AG04449 (cell line): Measurements from ENCODE around the gene KRT85.

Source experiments
- CTCF ChIA-PET: fragments of 350-600 bp; formaldehyde crosslinking; extraction: SDS; loops from one replicate; lab custom pipeline; 2021; ENCODE audit warnings: antibody characterized with exemption; lab: Yijun Ruan, JAX
- POLR2A ChIA-PET: fragments of 400-600, 350-600 bp; formaldehyde crosslinking; extraction: SDS; loops from one replicate; lab custom pipeline; 2020; ENCODE audit warnings: antibody characterized with exemption, inconsistent platforms; lab: Yijun Ruan, JAX
- DNase-seq: peaks from one replicate; pipeline ENCODE4 v3.0.0-alpha.2; 2010; ENCODE audit warnings: low read depth, low spot score
- H3K4me3 ChIP-seq: 2 replicates; pipeline ENCODE4 v1.5.1; 2011; ENCODE audit warnings: low read depth, mild to moderate bottlenecking, control low read depth, low read length
- CTCF ChIP-seq: IDR thresholded peaks from one replicate; pipeline ENCODE4 v1.5.1; 2011; ENCODE audit warnings: mild to moderate bottlenecking, moderate library complexity, low read length, control low read depth, inconsistent platforms; ENCODE audit not compliant: insufficient read depth; ENCODE audit errors: missing control alignments

Gene KRT85

DNA sequence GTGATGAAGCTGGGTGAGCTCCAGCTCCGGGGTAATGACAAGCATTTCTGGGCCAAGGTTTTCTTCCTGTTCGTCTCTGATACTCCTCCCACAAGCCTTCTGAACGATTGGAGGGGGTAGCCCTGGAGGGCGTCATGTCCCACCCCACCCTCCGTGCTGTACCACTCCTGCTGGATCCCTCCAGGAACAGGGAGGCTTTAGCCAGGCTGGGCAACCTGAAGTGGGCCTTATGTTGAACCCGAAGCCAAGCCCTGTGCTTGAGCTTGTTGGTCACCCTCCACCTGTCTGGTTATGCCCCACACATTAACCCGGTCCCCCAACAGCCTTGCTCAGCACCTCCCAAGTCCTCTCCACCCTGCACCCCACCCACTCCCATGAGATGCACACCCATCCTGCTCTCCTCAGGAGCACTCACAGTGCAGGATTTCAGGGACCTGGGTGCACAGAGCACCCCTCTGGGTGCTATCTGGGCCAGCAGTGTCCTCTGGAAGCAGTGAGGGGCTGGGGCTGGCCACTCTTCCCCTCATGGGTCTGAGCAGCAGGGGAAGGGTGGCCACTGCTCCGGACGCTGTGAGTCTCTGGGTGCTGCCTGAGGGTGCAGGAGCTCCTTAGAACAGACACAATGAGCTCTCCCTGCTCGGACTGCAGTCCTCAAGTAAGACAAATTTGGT, 39.3 kb downstream of the KRT85 start:
- ChIA-PET CTCF (interaction anchor here (0.5 to 12.4 kb wide), 59 partner anchors 11 to 664 kb away, joined by 3 to 182 read pairs (median 5); partner anchors contain the start of genes KRT7 and KRT86), POLR2A (no interaction called here)
- H3K4me3 ChIP-seq = no peak overlapping the region
- no peak for DNase-seq
- TF ChIP-seq CTCF = no peak

DNA sequence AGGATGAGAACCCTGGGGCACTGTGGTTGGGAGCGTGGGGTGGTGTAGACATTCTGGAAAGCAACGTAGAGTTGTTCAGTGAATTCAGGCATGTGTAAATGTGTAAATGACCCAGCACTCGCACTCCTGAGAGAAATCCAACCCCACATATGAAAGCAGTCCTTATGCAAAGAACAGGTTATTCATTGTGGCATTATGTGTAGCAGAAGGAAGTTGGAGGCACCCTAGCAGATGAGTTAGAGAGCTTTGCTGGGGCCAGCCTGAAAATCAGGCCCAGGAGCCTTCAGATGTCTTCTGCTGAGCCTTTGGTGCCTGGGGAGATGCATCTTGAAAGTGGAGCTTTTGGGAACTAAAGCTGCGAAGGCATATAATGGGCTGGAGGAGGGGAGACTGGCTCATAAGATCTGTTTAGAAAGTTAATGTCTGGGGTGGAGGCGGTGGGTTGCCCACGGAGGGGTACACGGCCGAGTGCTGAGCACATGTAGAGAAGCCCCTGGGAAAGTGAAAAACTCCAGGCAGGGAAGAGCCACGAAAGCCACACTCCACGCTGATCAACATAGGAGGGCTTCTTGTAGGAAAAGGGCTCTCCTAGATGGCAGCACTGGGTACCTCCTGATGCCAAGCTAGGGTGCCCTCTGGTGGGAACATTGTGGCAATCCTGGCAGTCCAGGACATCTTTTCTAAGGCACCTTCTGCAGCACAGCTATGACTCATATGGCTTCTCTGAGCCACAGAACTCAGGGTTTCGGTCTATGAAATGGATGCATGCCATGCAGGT, 40.0 kb downstream of the KRT85 start:
- POLR2A ChIA-PET = no interaction called here
- peak; percentile 55 for DNase-seq
- CTCF ChIA-PET = interaction anchor here (0.5 to 12.4 kb wide), 55 partner anchors 10 to 679 kb away, joined by 3 to 182 read pairs (median 6); partner anchors contain the start of genes EIF4B, KRT7 and KRT86
- no peak overlapping the region for H3K4me3 ChIP-seq
- peak; percentile 98 for TF ChIP-seq CTCF

DNA sequence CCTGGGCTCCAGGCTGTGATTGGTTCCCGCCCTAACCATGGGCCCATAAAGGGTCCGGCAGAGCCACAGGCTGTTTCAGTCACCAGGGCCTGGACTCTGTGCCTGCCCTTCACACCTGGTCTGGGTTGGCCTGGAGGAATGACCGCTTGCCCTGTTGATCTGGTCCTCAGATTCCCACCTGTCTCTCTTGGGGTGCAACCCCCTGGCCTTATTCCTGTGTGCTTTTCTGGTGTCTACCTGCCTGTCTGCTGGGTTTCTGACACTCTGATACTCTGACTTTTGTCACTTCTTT, 43.2 kb downstream of the KRT85 start:
- ChIA-PET CTCF (interaction anchor here (1.1 to 12.4 kb wide), 5 partner anchors 15 to 556 kb away, joined by 3 to 182 read pairs (median 57); no protein-coding TSS in a partner anchor), POLR2A (no interaction called here)
- no peak for DNase-seq
- no peak for TF ChIP-seq CTCF
- no peak overlapping the region for H3K4me3 ChIP-seq

GRCh38 chr12:52323416-52324152, 43.7 kb downstream of the KRT85 start:
- H3K4me3 ChIP-seq = no peak overlapping the region
- TF ChIP-seq CTCF = no peak
- no peak for DNase-seq
- ChIA-PET CTCF (interaction anchor here (1.1 to 12.4 kb wide), 3 partner anchors 14 to 556 kb away, joined by 3 to 182 read pairs (median 5); no protein-coding TSS in a partner anchor), POLR2A (no interaction called here)

DNA sequence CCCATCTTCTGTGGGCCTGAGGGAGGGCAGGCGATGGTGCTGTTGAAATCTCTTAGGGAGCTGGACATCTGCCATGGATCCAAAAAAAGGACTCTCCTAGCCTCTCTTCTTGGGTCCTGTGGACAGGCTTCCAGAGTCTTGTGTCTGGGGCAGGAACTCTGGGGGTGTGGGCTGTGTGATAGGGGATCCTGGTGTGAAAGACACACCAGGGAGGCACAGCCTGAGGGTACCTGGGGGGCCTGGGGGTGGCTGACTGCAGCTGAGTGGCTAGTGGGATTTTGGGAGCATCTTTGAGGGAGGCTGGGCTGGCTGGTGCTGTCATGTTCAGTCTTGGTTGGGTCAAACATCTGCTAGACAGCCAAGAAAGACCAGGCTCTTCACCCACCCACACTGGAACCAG, 44.3 kb downstream of the KRT85 start:
- DNase-seq = no peak
- POLR2A ChIA-PET = no interaction called here
- TF ChIP-seq CTCF = no peak
- CTCF ChIA-PET = interaction anchor here (1.3 to 12.4 kb wide), 3 partner anchors 14 to 562 kb away, joined by 5 to 182 read pairs (median 5); no protein-coding TSS in a partner anchor
- H3K4me3 ChIP-seq = no peak overlapping the region

DNA sequence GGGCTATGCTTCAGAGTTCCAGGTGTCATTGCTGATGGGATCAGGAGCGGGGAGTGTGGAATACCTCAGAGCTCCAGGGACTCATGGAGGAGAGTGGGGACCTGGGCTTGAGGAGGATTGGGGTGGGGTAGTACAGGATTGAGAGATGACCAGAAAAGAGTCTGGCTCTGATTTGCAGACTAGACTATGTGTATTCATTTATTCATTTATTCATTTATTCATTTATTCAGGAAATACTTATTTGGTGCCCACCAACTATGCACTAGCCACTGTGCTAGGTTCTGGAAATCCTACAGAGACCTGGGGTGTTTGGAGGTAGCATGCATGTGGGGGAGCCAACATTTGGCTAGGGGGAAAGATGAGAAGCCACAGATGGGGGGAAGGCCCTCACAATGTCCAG, 45.2 kb downstream of the KRT85 start:
- TF ChIP-seq CTCF = no peak
- DNase-seq = no peak
- ChIA-PET POLR2A (no interaction called here), CTCF (interaction anchor here (0.8 to 12.4 kb wide), 6 partner anchors 9 to 563 kb away, joined by 3 to 182 read pairs (median 5); no protein-coding TSS in a partner anchor)
- H3K4me3 ChIP-seq = no peak overlapping the region
